ENCODE measurements around the gene AAK1. TPM values are rescaled to one million over a fixed set of nuclear protein-coding genes. Genes with fewer than 3 reads are reported as not detected.

The AAK1 gene
- total and polyA plus RNA-seq, 2 of the 13 experiments (the other 11 are each of a cell fraction or from before 2014, with no cell fraction given): 9.8 to 10.3 TPM

DNA sequence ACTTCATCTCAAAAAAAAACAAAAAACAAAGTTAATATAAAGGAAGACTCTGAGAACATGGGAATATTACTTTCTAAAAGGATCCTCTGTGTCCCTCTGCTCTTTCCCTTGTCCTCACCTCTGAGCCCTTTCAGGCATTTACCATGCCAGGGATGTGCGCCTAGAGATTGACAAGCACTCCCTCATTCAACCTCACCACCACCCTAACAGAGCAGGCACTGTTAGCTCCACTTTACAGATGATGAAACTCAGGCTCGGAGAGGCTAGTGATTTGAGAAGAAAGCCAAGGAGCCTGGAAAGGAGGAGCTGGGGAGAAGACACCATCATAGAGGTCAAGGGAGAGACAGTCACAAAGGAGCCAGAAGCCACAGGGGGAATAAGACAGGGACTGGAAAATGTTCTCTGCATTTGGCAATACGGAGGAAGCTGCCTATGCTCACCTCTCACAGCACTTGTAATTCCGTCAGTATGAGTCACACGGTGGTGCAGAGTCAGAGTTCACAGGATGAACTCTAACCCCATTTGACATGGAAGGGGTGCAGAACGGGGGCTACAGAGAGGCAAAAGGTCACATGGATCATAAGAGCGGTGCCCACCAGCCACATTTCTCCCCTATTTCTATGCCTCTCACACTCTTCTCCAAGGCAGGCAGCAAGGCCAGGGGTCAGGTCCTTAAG, 104.5 kb downstream of the AAK1 start (continued):
- TF ChIP-seq ZBTB3 (CRISPR knock-in tag; IDR thresholded peaks at IDR 0.05; ENCODE audit: borderline replicate concordance, low read depth) (no peak), JUND (CRISPR knock-in tag; IDR thresholded peaks at IDR 0.05) (peak; percentile 97), ZNF44 (CRISPR knock-in tag; IDR thresholded peaks at IDR 0.05) (peak; percentile 44; the same call in 1 of the 2 replicates), PHF21A (CRISPR knock-in tag; IDR thresholded peaks at IDR 0.05) (peak; percentile 81), FOSL2 (CRISPR knock-in tag; IDR thresholded peaks at IDR 0.05) (peak; percentile 99), MIER3 (CRISPR knock-in tag; IDR thresholded peaks at IDR 0.05; ENCODE audit: borderline replicate concordance) (peak; percentile 63; the same call in 1 of the 2 replicates), ZNF414 (CRISPR knock-in tag; IDR thresholded peaks at IDR 0.05) (0 out of 2 replicates have a peak, but pooled peaks have one; percentile 26), ZKSCAN1 (IDR thresholded peaks at IDR 0.05; ENCODE audit: low read length) (peak; percentile 63; the same call in 1 of the 2 replicates), DPF2 (CRISPR knock-in tag; IDR thresholded peaks at IDR 0.05; ENCODE audit: borderline replicate concordance, low read depth) (peak; percentile 93), ZNF549 (CRISPR knock-in tag; IDR thresholded peaks at IDR 0.05) (no peak), ZNF572 (CRISPR knock-in tag; IDR thresholded peaks at IDR 0.05) (no peak), ZFP36 (IDR thresholded peaks at IDR 0.05; ENCODE audit: borderline replicate concordance, low read depth, low read length, partially characterized antibody) (no peak), ZNF350 (CRISPR knock-in tag; IDR thresholded peaks at IDR 0.05; ENCODE audit: borderline replicate concordance, low read depth) (peak; percentile 28; the same call in 1 of the 2 replicates), ZNF512B (CRISPR knock-in tag; IDR thresholded peaks at IDR 0.05; ENCODE audit: borderline replicate concordance) (no peak), FOXP1 (IDR thresholded peaks at IDR 0.05) (no peak), FOXP1 (CRISPR knock-in tag; IDR thresholded peaks at IDR 0.05) (peak; percentile 26; the same call in 1 of the 2 replicates), HNF4A (CRISPR knock-in tag; IDR thresholded peaks at IDR 0.05) (peak; percentile 84), NR2C2 (CRISPR knock-in tag; IDR thresholded peaks at IDR 0.05; ENCODE audit: borderline replicate concordance) (peak; percentile 98), POLR2G (IDR thresholded peaks at IDR 0.05; ENCODE audit: low read depth, low read length) (no peak), TARDBP (CRISPR knock-in tag; IDR thresholded peaks at IDR 0.05) (peak; percentile 71; the same call in 1 of the 2 replicates), RORA (CRISPR knock-in tag; IDR thresholded peaks at IDR 0.05) (no peak), ARID2 (CRISPR knock-in tag; IDR thresholded peaks at IDR 0.05; ENCODE audit: borderline replicate concordance) (no peak), ELF3 (CRISPR knock-in tag; IDR thresholded peaks at IDR 0.05) (peak; percentile 53; the same call in 1 of the 2 replicates)
- TF ChIP-seq, protein P1, sequence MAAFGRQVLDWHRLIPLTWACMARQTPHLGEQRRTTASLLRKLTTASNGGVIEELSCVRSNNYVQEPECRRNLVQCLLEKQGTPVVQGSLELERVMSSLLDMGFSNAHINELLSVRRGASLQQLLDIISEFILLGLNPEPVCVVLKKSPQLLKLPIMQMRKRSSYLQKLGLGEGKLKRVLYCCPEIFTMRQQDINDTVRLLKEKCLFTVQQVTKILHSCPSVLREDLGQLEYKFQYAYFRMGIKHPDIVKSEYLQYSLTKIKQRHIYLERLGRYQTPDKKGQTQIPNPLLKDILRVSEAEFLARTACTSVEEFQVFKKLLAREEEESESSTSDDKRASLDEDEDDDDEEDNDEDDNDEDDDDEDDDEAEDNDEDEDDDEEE (CRISPR knock-in tag; IDR thresholded peaks at IDR 0.05): peak; percentile 78; the same call in 1 of the 2 replicates
- TF ChIP-seq, protein P2, sequence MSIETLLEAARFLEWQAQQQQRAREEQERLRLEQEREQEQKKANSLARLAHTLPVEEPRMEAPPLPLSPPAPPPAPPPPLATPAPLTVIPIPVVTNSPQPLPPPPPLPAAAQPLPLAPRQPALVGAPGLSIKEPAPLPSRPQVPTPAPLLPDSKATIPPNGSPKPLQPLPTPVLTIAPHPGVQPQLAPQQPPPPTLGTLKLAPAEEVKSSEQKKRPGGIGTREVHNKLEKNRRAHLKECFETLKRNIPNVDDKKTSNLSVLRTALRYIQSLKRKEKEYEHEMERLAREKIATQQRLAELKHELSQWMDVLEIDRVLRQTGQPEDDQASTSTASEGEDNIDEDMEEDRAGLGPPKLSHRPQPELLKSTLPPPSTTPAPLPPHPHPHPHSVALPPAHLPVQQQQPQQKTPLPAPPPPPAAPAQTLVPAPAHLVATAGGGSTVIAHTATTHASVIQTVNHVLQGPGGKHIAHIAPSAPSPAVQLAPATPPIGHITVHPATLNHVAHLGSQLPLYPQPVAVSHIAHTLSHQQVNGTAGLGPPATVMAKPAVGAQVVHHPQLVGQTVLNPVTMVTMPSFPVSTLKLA (IDR thresholded peaks at IDR 0.05): no peak
